HCT116 (cell line): Measurements from ENCODE around the gene ESRP2.

Experiments
- EZH2 ChIP-seq: fragments of 200-600 bp; sonication (generic); IDR thresholded peaks from 2 replicates; pipeline ENCODE4 v1.6.1; 2017; ENCODE audit warnings: antibody characterized with exemption, mixed run types
- FOSL1 ChIP-seq: IDR thresholded peaks from 2 replicates; pipeline ENCODE4 v1.6.1; 2012; ENCODE audit warnings: low read depth
- JUND ChIP-seq: IDR thresholded peaks from 2 replicates; pipeline ENCODE4 v1.6.1; 2012
- POLR2A ChIP-seq: IDR thresholded peaks from 2 replicates; pipeline ENCODE4 v1.7.0; 2011; ENCODE audit warnings: borderline replicate concordance; ENCODE audit not compliant: insufficient read depth, insufficient read length; ENCODE audit errors: extremely low read depth
- POLR2AphosphoS5 ChIP-seq: IDR thresholded peaks from 2 replicates; pipeline ENCODE4 v1.6.1; 2011; ENCODE audit warnings: mild to moderate bottlenecking, low read depth, low read length, moderate library complexity
- SIN3A ChIP-seq: IDR thresholded peaks from 2 replicates; pipeline ENCODE4 v1.6.1; 2012; ENCODE audit warnings: low read depth
- TCF7L2 ChIP-seq: IDR thresholded peaks from 2 replicates; pipeline ENCODE4 v1.7.0; 2011; ENCODE audit warnings: borderline replicate concordance, inconsistent platforms; ENCODE audit not compliant: insufficient read depth, insufficient read length; ENCODE audit errors: extremely low read depth
- YY1 ChIP-seq: IDR thresholded peaks from 2 replicates; pipeline ENCODE4 v1.6.1; 2011; ENCODE audit warnings: low read length, low read depth, moderate library complexity, mild to moderate bottlenecking; ENCODE audit not compliant: insufficient replicate concordance; ENCODE audit errors: extremely low read depth
- ZNF274 ChIP-seq: fragments of 200-500 bp; sonication (Bioruptor generic); IDR thresholded peaks from 2 replicates; pipeline ENCODE4 v1.6.1; 2014; ENCODE audit warnings: mild to moderate bottlenecking, low read depth, low read length, inconsistent platforms
- TF ChIP-seq, protein P1 (sequence below), 3 experiments: fragments of 200-600 bp in 1 of 3; sonication (generic) in 1 of 3; IDR thresholded peaks in 2 of 3; conservative IDR thresholded peaks in 1 of 3; 2 replicates each; pipeline ENCODE4 v1.5.1; 2012 to 2017; ENCODE audit warnings: low read depth in 2 of 3, low read length in 2 of 3, antibody characterized with exemption in 1 of 3, borderline replicate concordance in 1 of 3, control low read depth in 1 of 3, mild to moderate bottlenecking in 1 of 3, mixed read lengths in 1 of 3, mixed run types in 1 of 3, moderate library complexity in 1 of 3; ENCODE audit not compliant: insufficient read depth in 1 of 3
- TF ChIP-seq, protein P2 (sequence below): IDR thresholded peaks from 2 replicates; pipeline ENCODE4 v1.6.1; 2012
- TF ChIP-seq, protein P3 (sequence below): IDR thresholded peaks from 2 replicates; pipeline ENCODE4 v1.6.1; 2012; ENCODE audit warnings: low read depth
- TF ChIP-seq, protein P4 (sequence below): IDR thresholded peaks from 2 replicates; pipeline ENCODE4 v1.6.1; 2012

DNA sequence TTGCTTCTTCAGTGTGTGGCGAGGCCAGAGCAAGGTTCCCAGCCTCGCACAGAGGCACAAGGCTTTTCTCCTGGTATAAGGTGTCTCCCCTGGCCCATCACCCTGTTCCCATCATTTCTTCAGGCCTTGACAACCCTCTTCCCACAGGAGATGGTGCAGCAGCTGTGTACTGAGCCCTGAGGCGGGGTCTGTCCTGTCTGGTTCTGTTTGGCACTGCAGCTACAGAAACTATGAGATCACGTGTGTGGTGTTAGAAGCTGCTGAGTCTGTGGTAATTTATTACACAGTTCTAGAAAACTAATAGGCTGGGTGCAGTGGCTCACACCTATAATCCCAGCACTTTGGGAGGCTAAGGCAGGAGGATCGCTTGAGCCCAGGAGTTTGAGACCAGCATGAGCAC lies 16.5 kb upstream of the ESRP2 start:
- TF ChIP-seq, protein P1, sequence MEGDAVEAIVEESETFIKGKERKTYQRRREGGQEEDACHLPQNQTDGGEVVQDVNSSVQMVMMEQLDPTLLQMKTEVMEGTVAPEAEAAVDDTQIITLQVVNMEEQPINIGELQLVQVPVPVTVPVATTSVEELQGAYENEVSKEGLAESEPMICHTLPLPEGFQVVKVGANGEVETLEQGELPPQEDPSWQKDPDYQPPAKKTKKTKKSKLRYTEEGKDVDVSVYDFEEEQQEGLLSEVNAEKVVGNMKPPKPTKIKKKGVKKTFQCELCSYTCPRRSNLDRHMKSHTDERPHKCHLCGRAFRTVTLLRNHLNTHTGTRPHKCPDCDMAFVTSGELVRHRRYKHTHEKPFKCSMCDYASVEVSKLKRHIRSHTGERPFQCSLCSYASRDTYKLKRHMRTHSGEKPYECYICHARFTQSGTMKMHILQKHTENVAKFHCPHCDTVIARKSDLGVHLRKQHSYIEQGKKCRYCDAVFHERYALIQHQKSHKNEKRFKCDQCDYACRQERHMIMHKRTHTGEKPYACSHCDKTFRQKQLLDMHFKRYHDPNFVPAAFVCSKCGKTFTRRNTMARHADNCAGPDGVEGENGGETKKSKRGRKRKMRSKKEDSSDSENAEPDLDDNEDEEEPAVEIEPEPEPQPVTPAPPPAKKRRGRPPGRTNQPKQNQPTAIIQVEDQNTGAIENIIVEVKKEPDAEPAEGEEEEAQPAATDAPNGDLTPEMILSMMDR (IDR thresholded peaks at IDR 0.05 in 2 of 3, conservative IDR thresholded peaks at IDR 0.05 in 1 of 3; ENCODE audit: borderline replicate concordance in 1 of 3, insufficient read depth in 1 of 3, low read depth in 2 of 3, low read length in 2 of 3) = no peak
- TF ChIP-seq, protein P2, sequence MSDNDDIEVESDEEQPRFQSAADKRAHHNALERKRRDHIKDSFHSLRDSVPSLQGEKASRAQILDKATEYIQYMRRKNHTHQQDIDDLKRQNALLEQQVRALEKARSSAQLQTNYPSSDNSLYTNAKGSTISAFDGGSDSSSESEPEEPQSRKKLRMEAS = no peak
- TF ChIP-seq EZH2 = no peak
- no peak for TF ChIP-seq POLR2A
- no peak for TF ChIP-seq JUND
- TF ChIP-seq, protein P3, sequence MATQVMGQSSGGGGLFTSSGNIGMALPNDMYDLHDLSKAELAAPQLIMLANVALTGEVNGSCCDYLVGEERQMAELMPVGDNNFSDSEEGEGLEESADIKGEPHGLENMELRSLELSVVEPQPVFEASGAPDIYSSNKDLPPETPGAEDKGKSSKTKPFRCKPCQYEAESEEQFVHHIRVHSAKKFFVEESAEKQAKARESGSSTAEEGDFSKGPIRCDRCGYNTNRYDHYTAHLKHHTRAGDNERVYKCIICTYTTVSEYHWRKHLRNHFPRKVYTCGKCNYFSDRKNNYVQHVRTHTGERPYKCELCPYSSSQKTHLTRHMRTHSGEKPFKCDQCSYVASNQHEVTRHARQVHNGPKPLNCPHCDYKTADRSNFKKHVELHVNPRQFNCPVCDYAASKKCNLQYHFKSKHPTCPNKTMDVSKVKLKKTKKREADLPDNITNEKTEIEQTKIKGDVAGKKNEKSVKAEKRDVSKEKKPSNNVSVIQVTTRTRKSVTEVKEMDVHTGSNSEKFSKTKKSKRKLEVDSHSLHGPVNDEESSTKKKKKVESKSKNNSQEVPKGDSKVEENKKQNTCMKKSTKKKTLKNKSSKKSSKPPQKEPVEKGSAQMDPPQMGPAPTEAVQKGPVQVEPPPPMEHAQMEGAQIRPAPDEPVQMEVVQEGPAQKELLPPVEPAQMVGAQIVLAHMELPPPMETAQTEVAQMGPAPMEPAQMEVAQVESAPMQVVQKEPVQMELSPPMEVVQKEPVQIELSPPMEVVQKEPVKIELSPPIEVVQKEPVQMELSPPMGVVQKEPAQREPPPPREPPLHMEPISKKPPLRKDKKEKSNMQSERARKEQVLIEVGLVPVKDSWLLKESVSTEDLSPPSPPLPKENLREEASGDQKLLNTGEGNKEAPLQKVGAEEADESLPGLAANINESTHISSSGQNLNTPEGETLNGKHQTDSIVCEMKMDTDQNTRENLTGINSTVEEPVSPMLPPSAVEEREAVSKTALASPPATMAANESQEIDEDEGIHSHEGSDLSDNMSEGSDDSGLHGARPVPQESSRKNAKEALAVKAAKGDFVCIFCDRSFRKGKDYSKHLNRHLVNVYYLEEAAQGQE = no peak
- no peak for TF ChIP-seq YY1
- TF ChIP-seq, protein P4, sequence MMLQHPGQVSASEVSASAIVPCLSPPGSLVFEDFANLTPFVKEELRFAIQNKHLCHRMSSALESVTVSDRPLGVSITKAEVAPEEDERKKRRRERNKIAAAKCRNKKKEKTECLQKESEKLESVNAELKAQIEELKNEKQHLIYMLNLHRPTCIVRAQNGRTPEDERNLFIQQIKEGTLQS = no peak
- no peak for TF ChIP-seq TCF7L2
- TF ChIP-seq ZNF274 = no peak
- TF ChIP-seq SIN3A = no peak
- no peak for TF ChIP-seq POLR2AphosphoS5
- TF ChIP-seq FOSL1 = no peak
